ENCODE results near the gene HOTAIR.

HOTAIR gene

DNA sequence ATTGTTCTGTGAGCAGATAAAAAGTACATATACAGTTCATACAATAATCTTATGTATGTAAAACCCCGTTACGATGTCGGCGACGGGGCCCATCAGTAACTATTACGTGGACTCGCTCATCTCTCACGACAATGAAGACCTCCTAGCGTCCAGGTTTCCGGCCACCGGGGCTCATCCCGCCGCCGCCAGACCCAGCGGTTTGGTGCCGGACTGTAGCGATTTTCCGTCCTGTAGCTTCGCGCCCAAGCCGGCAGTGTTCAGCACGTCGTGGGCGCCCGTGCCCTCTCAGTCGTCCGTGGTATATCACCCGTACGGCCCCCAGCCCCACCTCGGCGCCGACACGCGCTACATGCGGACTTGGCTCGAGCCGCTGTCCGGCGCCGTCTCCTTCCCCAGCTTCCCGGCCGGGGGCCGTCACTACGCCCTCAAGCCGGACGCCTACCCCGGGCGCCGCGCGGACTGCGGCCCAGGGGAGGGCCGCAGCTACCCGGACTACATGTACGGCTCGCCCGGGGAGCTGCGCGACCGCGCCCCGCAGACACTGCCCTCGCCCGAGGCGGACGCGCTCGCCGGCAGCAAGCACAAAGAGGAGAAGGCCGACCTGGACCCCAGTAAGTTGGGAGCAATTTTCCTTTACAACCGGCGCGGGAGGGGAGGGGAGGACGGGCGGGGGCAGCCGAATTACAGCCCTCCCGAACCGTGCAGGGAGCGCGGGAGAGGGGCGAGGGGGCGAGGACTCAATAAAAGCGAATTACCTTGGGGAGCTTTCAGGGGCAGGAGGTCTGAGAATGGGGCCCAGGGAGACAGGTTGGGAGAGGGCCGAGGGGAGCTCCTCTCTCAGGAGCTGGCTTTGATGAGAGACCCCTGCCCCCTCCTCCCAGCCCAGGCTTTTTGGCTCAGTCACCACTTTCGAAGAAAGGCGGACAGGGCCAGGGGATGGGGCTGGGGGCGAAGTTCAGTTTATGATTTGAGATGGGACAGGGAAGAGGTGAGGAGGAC is 25.7 kb upstream of the HOTAIR start, which contains the start of gene HOXC9:
Gene HOXC9, plus strand, starts transcription at position 46 of the 999 bp plus-strand sequence. Its CDS starts 28 bp downstream, at position 74.
- no peak for DNase-seq (ENCODE audit: low spot score)

GRCh38 chr12:53999559-54000115 is 24.9 kb upstream of the HOTAIR start:
- no peak for DNase-seq (ENCODE audit: low spot score)

DNA sequence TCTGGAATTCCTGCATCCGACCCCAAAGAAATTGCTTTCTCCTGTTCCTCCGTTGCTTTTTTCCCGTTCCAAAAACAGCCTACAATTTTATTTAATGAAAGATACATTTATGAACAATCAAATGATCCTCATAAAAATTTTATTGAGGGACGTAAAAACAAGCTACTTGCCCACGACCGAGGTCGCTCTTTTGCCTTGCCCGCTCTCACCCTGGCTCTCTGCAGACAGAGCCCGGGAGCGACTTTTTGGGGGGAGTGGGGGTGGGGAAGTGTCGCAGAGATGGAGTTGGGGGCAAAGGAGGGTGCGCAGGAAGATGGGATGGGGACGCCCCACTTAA is 24.1 kb upstream of the HOTAIR start:
- no peak for DNase-seq (ENCODE audit: low spot score)

- no peak for DNase-seq (ENCODE audit: low spot score)
Measured at GRCh38 chr12:53998110-53998899, 23.6 kb upstream of the HOTAIR start.

GRCh38 chr12:53997204-53998109 is 22.7 kb upstream of the HOTAIR start:
- DNase-seq (ENCODE audit: low spot score) = no peak

GRCh38 chr12:53996240-53997203 is 21.8 kb upstream of the HOTAIR start:
- DNase-seq (ENCODE audit: low spot score) = no peak

GRCh38 chr12:53995378-53996239 is 20.9 kb upstream of the HOTAIR start:
- DNase-seq (ENCODE audit: low spot score) = peak; percentile 96

DNA sequence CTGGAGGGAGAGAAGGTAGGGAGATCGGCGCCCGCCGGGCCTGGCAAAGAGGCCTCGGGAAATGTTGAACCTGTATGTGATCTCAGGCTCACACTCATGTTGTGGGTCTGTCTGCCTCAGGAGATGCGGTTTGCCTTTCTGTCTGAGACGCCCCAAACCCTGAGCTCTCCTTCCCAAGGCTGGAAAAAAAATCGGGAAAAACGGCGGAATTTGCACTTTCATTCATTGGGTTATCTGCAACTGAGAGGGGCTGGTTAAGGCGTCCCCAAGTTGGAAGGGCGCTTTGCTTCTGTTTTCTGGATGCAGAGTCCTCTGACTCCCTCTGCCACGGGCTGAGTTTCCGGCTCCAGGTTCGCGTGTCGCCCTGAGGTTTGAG is 20.2 kb upstream of the HOTAIR start:
- no peak for DNase-seq (ENCODE audit: low spot score)

DNA sequence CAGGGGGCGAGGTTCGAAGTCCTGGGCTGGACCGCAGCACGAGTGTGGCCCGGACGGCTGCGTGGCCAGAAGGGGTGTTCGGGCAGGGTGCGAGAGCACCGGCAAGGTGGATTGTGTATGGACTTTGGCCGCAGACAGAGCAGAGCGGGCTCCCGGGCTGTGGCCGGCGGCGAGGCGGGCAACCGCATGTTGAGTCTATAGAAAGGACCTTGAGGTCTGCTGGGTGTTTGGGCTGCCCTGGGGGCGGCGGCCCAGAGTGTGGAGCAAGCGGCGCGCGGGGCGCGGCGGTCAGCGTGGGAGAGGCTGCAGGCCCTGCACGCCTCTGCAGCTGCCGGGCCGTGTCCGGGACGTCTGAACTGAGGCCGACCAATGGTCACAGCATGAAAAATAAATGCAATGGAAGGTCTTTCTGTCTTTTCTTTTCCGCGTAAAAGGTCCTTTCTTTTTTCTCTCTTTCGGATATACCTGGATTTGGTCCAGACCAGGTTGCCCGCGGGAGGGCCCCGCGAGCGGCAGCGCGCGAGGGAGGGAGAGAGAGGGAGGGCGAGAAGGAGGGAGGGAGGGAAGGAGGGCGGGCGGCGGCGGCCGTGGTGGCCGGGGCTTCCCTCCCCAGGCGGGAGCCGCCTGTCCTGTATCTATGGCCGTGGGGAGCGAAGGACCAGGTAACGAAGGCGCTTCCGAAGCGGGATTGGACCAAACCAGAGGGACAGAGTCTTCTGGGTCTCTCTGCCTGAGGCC is 19.7 kb upstream of the HOTAIR start:
- DNase-seq (ENCODE audit: low spot score) = no peak

- no peak for DNase-seq (ENCODE audit: low spot score)
Measured at GRCh38 chr12:53994009-53994263, 19.2 kb upstream of the HOTAIR start.

DNA sequence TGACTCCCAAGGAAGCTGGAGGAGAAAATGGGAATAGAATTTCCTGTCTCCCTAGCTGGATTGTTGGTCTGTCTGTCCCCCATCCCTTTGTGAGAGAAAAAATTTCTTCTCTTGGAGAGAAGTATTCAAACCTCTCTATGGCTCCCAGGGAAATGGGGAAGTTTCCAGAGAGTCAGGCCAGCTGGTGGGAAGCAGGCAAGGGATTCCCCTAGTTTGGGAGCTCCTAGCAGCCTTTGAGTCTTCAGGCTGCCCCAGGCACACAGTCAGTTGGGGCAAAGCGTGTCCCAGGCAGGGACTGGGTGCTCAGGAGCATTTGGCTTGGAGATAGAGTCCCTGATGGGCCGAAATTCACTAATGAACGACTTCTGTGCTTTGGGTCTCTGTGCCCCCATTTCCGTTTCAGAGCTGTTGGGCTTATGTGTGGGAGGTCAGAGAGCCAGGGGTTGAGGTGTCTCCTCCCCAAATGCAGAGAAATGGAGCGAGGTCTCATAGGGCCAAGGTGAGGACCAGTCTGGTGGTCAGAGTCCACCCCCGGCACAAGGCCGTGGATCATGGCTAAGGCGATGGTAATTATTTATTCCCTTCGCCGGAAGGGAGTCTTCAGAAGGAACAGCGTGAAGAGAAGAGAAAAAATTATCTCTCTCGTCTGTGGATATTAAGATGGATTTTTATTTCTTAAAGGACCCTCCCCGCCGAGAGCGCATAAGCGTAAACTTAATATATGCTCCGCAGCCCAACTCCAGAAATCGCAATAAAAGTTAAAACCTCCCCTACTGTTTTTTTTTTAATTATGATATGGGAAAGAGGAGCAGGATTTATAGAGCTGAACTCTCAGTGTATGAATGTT is 18.6 kb upstream of the HOTAIR start:
- no peak for DNase-seq (ENCODE audit: low spot score)

GRCh38 chr12:53992377-53992889 is 17.7 kb upstream of the HOTAIR start:
- DNase-seq (ENCODE audit: low spot score) = no peak

DNA sequence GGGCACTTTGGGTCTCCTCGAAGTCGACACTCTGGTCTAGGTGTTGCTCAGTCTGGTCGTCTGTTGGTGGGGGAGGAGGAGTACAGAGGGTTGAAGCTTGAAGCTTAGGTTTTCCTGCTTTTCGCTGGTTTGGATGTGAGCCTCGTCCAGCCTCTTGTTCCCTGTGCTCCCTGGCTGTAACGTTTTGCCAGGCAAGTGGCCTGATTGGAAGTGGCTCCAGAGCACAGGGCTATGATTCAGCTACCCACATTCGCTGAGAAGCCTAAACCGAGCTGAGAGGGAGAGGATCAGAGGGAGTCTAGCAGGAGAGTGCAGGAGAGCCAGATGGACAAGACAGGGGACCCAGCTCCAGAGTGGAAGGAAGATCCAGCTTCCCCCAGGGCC is 16.3 kb upstream of the HOTAIR start:
- DNase-seq (ENCODE audit: low spot score) = no peak

- peak; percentile 69 for DNase-seq (ENCODE audit: low spot score)
Measured at GRCh38 chr12:53990311-53991076, 15.7 kb upstream of the HOTAIR start.

DNA sequence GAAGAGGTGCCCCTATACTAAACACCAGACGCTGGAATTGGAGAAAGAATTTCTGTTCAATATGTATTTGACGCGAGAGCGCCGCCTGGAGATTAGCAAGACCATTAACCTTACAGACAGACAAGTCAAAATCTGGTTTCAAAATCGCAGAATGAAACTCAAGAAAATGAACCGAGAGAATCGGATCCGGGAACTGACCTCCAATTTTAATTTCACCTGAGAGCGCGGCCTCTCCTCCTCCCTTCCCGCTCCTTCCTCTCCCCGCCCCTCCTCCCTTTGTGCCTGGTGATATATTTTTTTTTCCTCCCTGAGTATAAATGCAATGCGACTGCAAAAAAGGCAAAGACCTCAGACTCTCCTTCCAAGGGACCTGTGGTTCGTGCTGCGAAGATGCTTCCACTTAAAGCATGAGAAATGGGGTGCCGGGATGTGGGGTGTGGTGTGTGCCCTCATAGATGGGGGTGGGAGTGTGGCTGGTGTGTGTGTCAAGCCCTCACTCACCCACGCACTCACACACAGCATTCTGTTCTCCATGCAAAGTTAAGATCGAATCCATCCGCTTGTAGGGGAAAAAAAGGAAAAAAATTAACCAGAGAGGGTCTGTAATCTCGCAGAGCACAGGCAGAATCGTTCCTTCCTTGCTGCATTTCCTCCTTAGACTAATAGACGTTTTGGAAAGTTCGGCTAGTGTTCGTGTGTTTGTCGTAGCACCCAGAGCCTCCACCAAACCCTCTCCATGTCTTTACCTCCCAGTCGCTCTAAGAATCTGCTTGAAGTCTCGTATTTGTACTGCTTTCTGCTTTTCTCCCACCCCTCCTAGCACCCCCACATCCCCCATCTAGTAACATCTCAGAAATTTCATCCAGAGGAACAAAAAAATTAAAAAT is 14.7 kb upstream of the HOTAIR start:
- peak; percentile 74 for DNase-seq (ENCODE audit: low spot score)

Measured in LoVo (cell line).